B cell (primary cell): Measurements from ENCODE around the gene ADARB2. TPM values are rescaled to one million over a fixed set of nuclear protein-coding genes. Genes with fewer than 3 reads are reported as not detected.

ENCODE experiments used
- ATAC-seq: fragments of 200-7000 bp; cut with Tn5 transposase; one replicate; pipeline ENCODE4 v1.10.0; 2021; ENCODE audit warnings: low read depth, mild to moderate bottlenecking, moderate number of reproducible peaks, moderate library complexity
- CTCF ChIA-PET: fragments of 350-600 bp; sonication (Branson Sonifier 250); formaldehyde crosslinking; loops from one replicate; lab custom pipeline; 2021; ENCODE audit warnings: antibody characterized with exemption, inconsistent platforms; lab: Charles Lee
- POLR2A ChIA-PET: fragments of 350-600 bp; sonication (Branson Sonifier 250); formaldehyde crosslinking; loops from one replicate; lab custom pipeline; 2021; ENCODE audit warnings: antibody characterized with exemption; lab: Charles Lee
- DNase-seq: peaks from one replicate; pipeline ENCODE4 v3.0.0; 2013
- H2AFZ ChIP-seq: 2 replicates; pipeline ENCODE4 v1.6.1; 2012; ENCODE audit warnings: mild to moderate bottlenecking, low read depth, low read length; ENCODE audit not compliant: insufficient read depth, poor library complexity, severe bottlenecking
- H3K27ac ChIP-seq, 2 donors: 1 replicate in 1 of 2; 2 replicates in 1 of 2; pipeline ENCODE4 v1.5.1; 2012 to 2013; ENCODE audit warnings: low read length in 2 of 2, mild to moderate bottlenecking in 2 of 2, moderate library complexity in 1 of 2
- H3K27me3 ChIP-seq, 4 experiments: fragments of 200-600 bp in 1 of 4; sonication (generic) in 1 of 4; replicated peaks in 1 of 4; 1 replicate in 2 of 4; 2 replicates in 2 of 4; pipeline versions ENCODE4 v1.6.1 to v1.7.0; 2013 to 2016; ENCODE audit warnings: low read length in 3 of 4, mild to moderate bottlenecking in 2 of 4, mixed read lengths in 1 of 4, moderate library complexity in 1 of 4; ENCODE audit not compliant: insufficient read depth in 4 of 4, control insufficient read depth in 3 of 4; ENCODE audit errors: control extremely low read depth in 1 of 4
- H3K36me3 ChIP-seq, 2 experiments: replicated peaks in 1 of 2; 1 replicate in 1 of 2; 2 replicates in 1 of 2; pipeline versions ENCODE4 v1.6.1 to v1.7.1; 2013; ENCODE audit warnings: low read length in 1 of 2; ENCODE audit not compliant: insufficient read depth in 2 of 2, control insufficient read depth in 1 of 2; ENCODE audit errors: control extremely low read depth in 1 of 2, extremely low read depth in 1 of 2
- H3K4me1 ChIP-seq, 2 donors: fragments of 200-600 bp in 1 of 2; sonication (generic) in 1 of 2; 1 replicate in 1 of 2; 2 replicates in 1 of 2; pipeline versions ENCODE4 v1.5.1 to v1.6.1; 2013 to 2017; ENCODE audit warnings: low read length in 2 of 2; ENCODE audit not compliant: control insufficient read depth in 2 of 2, insufficient read depth in 2 of 2
- H3K4me2 ChIP-seq: replicated peaks from 2 replicates; pipeline ENCODE3; 2012; ENCODE audit warnings: mild to moderate bottlenecking, low read depth, low read length; ENCODE audit not compliant: poor library complexity, severe bottlenecking
- H3K4me3 ChIP-seq, 5 experiments: fragments of 200-600 bp in 1 of 5; sonication (generic) in 1 of 5; 1 replicate in 3 of 5; 2 replicates in 2 of 5; pipeline versions ENCODE4 v1.5.1 to v1.7.0; 2011 to 2016; ENCODE audit warnings: low read length in 4 of 5, mild to moderate bottlenecking in 4 of 5, low read depth in 2 of 5, control low read depth in 1 of 5, moderate library complexity in 1 of 5; ENCODE audit not compliant: insufficient read depth in 1 of 5; ENCODE audit errors: control extremely low read depth in 1 of 5, extremely low read depth in 1 of 5
- H3K79me2 ChIP-seq: fragments of 200-600 bp; sonication (generic); one replicate; pipeline ENCODE4 v1.6.0; 2016; ENCODE audit warnings: low read length; ENCODE audit not compliant: control insufficient read depth, insufficient read depth
- H3K9ac ChIP-seq: fragments of 200-600 bp; sonication (generic); 2 replicates; pipeline ENCODE4 v1.6.1; 2017; ENCODE audit warnings: mild to moderate bottlenecking, low read length, moderate library complexity
- H3K9me3 ChIP-seq, 3 donors: one replicate each; pipeline versions ENCODE4 v1.6.1 to v1.7.1; 2013; ENCODE audit warnings: low read length in 2 of 3; ENCODE audit not compliant: control insufficient read depth in 2 of 3, insufficient read depth in 1 of 3; ENCODE audit errors: control extremely low read depth in 1 of 3
- H4K20me1 ChIP-seq: 2 replicates; pipeline ENCODE4 v1.6.0; 2012; ENCODE audit warnings: mild to moderate bottlenecking, low read length; ENCODE audit not compliant: insufficient read depth, control insufficient read depth, poor library complexity, severe bottlenecking
- H3K27ac Mint-ChIP-seq: one replicate; pipeline ENCODE4 v1.8.0; 2021; ENCODE audit warnings: mixed read lengths
- H3K27me3 Mint-ChIP-seq: one replicate; pipeline ENCODE4 v1.8.0; 2021; ENCODE audit warnings: mixed read lengths
- H3K4me1 Mint-ChIP-seq: one replicate; pipeline ENCODE4 v1.8.0; 2021; ENCODE audit warnings: mixed read lengths
- H3K4me3 Mint-ChIP-seq: one replicate; pipeline ENCODE4 v1.8.0; 2021; ENCODE audit warnings: mixed read lengths
- H3K9me3 Mint-ChIP-seq: one replicate; pipeline ENCODE4 v1.8.0; 2022; ENCODE audit warnings: mixed read lengths; ENCODE audit not compliant: insufficient read depth
- CTCF ChIP-seq: fragments of 200-600 bp; IDR thresholded peaks from one replicate; pipeline ENCODE4 v1.8.0; 2022; ENCODE audit warnings: antibody characterized with exemption, mild to moderate bottlenecking
- EZH2 ChIP-seq: IDR thresholded peaks from 2 replicates; pipeline ENCODE4 v1.6.1; 2012; ENCODE audit warnings: borderline replicate concordance, low read depth, mild to moderate bottlenecking, moderate library complexity, low read length; ENCODE audit not compliant: insufficient read depth, poor library complexity, severe bottlenecking
- WGBS: methylation state at CpG from one replicate; pipeline ENCODE4 v1.1.5; 2013; ENCODE audit warnings: missing lambda C conversion rate; ENCODE audit not compliant: insufficient coverage; 5-methylcytosine and 5-hydroxymethylcytosine counted together
- intact Hi-C: fragments of 100-400 bp; cut with micrococcal nuclease; formaldehyde crosslinking; loops from one replicate; pipeline ENCODE4 v1.10.0; 2022
- polyA plus RNA-seq: library from polyadenylated mRNA; depleted of rRNA; stranded (reverse); fragments of >200 nt; gene quantifications from 2 replicates; pipeline ENCODE4 v1.2.3, GENCODE V29; 2012
- total RNA-seq, 2 donors: library from RNA; stranded (reverse); fragments of 120-200 nt in 1 of 2; gene quantifications; 1 replicate in 1 of 2; 2 replicates in 1 of 2; pipeline versions ENCODE4 v1.2.3 to v1.2.4, GENCODE V29; 2013 to 2022

ADARB2 gene
- total and polyA plus RNA-seq, 2 donors (not counting 1 experiment from before 2014, with no cell fraction given): 0.13 to 0.96 TPM

DNA sequence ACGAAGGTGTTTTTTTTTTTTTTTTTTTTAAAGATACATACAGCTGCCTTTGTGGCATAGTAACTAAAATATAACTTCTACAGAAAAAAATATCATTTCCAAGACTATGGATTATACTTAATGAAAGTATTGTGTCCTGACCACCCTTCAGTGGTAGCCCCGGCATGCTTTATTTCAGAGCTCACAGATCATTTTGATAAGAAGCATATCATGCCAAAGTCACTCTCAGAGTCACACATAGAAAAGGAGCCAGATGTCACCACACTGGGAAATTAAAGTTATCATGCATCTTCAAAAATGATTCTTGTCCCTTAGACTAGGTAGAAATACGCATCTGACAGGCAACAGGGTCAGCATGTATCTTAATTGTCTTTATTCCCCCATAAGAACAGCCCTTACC, 3.0 kb downstream of the ADARB2 start:
- Histone ChIP-seq H3K4me1 (peaks cover 32 to 34% of the 10 kb centered on the region in 2 donors), H3K9ac (no peak overlapping the region), H3K79me2 (no peaks in the 10 kb centered on the region), H3K27me3 (peaks cover 0 to 68% (median 60%) of the 10 kb centered on the region in 4 experiments), H3K36me3 (no peaks in the 10 kb centered on the region), H4K20me1 (no peaks in the 10 kb centered on the region), H3K27ac (no peak overlapping the region), H2AFZ (no peak overlapping the region), H3K9me3 (peaks cover 0 to 4% (median 2%) of the 10 kb centered on the region in 3 donors), H3K4me2 (no peak overlapping the region), H3K4me3 (no peak overlapping the region)
- Mint-ChIP-seq H3K4me3 (no peak overlapping the region), H3K27ac (no peak overlapping the region), H3K9me3 (no peaks in the 10 kb centered on the region), H3K27me3 (peaks cover 80% of the 10 kb centered on the region), H3K4me1 (peaks cover 33% of the 10 kb centered on the region)
- whole genome bisulfite sequencing: 95% methylated on average over 2 of the region's 3 CpGs
- TF ChIP-seq EZH2: no peak
- TF ChIP-seq CTCF: no peak
- DNase-seq (no peak), ATAC-seq (no peak)
- ChIA-PET CTCF (no interaction called here), POLR2A (interaction anchor here (0.6 kb wide), 1 partner anchor 245 kb away, joined by 4 read pairs; no protein-coding TSS in a partner anchor)
- intact Hi-C loops: loop anchor here (10.0 kb wide), 1 partner anchor 69 kb away; no protein-coding TSS in a partner anchor

DNA sequence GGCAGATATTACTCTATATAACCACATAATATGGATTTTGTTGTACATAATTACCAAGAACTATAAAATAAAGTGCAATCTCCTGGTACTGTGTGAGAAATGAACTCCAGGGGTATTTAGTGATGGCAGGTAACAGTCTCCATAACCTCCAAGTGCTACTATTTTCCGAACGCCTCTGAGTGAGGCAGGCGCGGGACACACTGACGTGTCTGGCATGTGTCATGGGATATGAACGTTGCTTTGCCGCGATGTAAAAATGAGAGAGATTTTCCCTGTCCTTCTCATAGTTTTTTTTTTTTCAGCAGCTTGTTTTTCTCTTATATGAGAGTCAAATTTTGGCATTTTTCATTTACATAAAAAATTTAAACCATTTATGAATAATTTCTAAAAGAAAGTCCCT, 3.6 kb downstream of the ADARB2 start:
- Histone ChIP-seq H4K20me1 (no peaks in the 10 kb centered on the region), H3K9me3 (peaks cover 0 to 4% (median 2%) of the 10 kb centered on the region in 3 donors), H3K4me3 (no peak overlapping the region), H3K4me2 (no peak overlapping the region), H3K36me3 (no peaks in the 10 kb centered on the region), H3K27ac (no peak overlapping the region), H3K9ac (no peak overlapping the region), H3K27me3 (peaks cover 0 to 63% (median 56%) of the 10 kb centered on the region in 4 experiments), H3K4me1 (peaks cover 26 to 29% of the 10 kb centered on the region in 2 donors), H2AFZ (no peak overlapping the region), H3K79me2 (no peaks in the 10 kb centered on the region)
- ChIA-PET CTCF (no interaction called here), POLR2A (interaction anchor here (0.6 kb wide), 1 partner anchor 244 kb away, joined by 4 read pairs; no protein-coding TSS in a partner anchor)
- DNase-seq: no peak
- no CpG with 5 or more reads among the region's 8 CpGs for WGBS
- H3K4me1 Mint-ChIP-seq: peaks cover 28% of the 10 kb centered on the region
- no peak for TF ChIP-seq CTCF
- TF ChIP-seq EZH2: no peak
- peaks cover 77% of the 10 kb centered on the region for H3K27me3 Mint-ChIP-seq
- H3K9me3 Mint-ChIP-seq: no peaks in the 10 kb centered on the region
- H3K4me3 Mint-ChIP-seq: no peak overlapping the region
- no peak overlapping the region for H3K27ac Mint-ChIP-seq
- intact Hi-C loops: loop anchor here (10.0 kb wide), 1 partner anchor 69 kb away; no protein-coding TSS in a partner anchor
- no peak for ATAC-seq
